ENCODE data around the gene RIPOR3. TPM values are rescaled to one million over a fixed set of nuclear protein-coding genes. Genes with fewer than 3 reads are reported as not detected.

Gene RIPOR3
- total and polyA plus RNA-seq, 9 of the 15 experiments (the other 6 are each of a cell fraction or from before 2014, with no cell fraction given), result 3.3 to 62.7 (median 21.4) TPM

GRCh38 chr20:50731055-50731929, 40.0 kb upstream of the RIPOR3 start, which contains the start of gene PARD6B (continued):
- TF ChIP-seq, protein P1, sequence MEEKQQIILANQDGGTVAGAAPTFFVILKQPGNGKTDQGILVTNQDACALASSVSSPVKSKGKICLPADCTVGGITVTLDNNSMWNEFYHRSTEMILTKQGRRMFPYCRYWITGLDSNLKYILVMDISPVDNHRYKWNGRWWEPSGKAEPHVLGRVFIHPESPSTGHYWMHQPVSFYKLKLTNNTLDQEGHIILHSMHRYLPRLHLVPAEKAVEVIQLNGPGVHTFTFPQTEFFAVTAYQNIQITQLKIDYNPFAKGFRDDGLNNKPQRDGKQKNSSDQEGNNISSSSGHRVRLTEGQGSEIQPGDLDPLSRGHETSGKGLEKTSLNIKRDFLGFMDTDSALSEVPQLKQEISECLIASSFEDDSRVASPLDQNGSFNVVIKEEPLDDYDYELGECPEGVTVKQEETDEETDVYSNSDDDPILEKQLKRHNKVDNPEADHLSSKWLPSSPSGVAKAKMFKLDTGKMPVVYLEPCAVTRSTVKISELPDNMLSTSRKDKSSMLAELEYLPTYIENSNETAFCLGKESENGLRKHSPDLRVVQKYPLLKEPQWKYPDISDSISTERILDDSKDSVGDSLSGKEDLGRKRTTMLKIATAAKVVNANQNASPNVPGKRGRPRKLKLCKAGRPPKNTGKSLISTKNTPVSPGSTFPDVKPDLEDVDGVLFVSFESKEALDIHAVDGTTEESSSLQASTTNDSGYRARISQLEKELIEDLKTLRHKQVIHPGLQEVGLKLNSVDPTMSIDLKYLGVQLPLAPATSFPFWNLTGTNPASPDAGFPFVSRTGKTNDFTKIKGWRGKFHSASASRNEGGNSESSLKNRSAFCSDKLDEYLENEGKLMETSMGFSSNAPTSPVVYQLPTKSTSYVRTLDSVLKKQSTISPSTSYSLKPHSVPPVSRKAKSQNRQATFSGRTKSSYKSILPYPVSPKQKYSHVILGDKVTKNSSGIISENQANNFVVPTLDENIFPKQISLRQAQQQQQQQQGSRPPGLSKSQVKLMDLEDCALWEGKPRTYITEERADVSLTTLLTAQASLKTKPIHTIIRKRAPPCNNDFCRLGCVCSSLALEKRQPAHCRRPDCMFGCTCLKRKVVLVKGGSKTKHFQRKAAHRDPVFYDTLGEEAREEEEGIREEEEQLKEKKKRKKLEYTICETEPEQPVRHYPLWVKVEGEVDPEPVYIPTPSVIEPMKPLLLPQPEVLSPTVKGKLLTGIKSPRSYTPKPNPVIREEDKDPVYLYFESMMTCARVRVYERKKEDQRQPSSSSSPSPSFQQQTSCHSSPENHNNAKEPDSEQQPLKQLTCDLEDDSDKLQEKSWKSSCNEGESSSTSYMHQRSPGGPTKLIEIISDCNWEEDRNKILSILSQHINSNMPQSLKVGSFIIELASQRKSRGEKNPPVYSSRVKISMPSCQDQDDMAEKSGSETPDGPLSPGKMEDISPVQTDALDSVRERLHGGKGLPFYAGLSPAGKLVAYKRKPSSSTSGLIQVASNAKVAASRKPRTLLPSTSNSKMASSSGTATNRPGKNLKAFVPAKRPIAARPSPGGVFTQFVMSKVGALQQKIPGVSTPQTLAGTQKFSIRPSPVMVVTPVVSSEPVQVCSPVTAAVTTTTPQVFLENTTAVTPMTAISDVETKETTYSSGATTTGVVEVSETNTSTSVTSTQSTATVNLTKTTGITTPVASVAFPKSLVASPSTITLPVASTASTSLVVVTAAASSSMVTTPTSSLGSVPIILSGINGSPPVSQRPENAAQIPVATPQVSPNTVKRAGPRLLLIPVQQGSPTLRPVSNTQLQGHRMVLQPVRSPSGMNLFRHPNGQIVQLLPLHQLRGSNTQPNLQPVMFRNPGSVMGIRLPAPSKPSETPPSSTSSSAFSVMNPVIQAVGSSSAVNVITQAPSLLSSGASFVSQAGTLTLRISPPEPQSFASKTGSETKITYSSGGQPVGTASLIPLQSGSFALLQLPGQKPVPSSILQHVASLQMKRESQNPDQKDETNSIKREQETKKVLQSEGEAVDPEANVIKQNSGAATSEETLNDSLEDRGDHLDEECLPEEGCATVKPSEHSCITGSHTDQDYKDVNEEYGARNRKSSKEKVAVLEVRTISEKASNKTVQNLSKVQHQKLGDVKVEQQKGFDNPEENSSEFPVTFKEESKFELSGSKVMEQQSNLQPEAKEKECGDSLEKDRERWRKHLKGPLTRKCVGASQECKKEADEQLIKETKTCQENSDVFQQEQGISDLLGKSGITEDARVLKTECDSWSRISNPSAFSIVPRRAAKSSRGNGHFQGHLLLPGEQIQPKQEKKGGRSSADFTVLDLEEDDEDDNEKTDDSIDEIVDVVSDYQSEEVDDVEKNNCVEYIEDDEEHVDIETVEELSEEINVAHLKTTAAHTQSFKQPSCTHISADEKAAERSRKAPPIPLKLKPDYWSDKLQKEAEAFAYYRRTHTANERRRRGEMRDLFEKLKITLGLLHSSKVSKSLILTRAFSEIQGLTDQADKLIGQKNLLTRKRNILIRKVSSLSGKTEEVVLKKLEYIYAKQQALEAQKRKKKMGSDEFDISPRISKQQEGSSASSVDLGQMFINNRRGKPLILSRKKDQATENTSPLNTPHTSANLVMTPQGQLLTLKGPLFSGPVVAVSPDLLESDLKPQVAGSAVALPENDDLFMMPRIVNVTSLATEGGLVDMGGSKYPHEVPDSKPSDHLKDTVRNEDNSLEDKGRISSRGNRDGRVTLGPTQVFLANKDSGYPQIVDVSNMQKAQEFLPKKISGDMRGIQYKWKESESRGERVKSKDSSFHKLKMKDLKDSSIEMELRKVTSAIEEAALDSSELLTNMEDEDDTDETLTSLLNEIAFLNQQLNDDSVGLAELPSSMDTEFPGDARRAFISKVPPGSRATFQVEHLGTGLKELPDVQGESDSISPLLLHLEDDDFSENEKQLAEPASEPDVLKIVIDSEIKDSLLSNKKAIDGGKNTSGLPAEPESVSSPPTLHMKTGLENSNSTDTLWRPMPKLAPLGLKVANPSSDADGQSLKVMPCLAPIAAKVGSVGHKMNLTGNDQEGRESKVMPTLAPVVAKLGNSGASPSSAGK (IDR thresholded peaks at IDR 0.05), result no peak
- TF ChIP-seq, protein P2, sequence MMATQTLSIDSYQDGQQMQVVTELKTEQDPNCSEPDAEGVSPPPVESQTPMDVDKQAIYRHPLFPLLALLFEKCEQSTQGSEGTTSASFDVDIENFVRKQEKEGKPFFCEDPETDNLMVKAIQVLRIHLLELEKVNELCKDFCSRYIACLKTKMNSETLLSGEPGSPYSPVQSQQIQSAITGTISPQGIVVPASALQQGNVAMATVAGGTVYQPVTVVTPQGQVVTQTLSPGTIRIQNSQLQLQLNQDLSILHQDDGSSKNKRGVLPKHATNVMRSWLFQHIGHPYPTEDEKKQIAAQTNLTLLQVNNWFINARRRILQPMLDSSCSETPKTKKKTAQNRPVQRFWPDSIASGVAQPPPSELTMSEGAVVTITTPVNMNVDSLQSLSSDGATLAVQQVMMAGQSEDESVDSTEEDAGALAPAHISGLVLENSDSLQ (IDR thresholded peaks at IDR 0.05), result no peak
- no peak for TF ChIP-seq ZSCAN32 (CRISPR knock-in tag; IDR thresholded peaks at IDR 0.05)
- no peak for TF ChIP-seq ZNF780A (CRISPR knock-in tag; IDR thresholded peaks at IDR 0.05)
- TF ChIP-seq KHSRP (IDR thresholded peaks at IDR 0.05), result no peak
- TF ChIP-seq, protein P3, sequence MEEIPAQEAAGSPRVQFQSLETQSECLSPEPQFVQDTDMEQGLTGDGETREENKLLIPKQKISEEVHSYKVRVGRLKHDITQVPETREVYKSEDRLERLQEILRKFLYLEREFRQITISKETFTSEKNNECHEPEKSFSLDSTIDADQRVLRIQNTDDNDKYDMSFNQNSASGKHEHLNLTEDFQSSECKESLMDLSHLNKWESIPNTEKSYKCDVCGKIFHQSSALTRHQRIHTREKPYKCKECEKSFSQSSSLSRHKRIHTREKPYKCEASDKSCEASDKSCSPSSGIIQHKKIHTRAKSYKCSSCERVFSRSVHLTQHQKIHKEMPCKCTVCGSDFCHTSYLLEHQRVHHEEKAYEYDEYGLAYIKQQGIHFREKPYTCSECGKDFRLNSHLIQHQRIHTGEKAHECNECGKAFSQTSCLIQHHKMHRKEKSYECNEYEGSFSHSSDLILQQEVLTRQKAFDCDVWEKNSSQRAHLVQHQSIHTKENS (CRISPR knock-in tag; IDR thresholded peaks at IDR 0.05), result no peak
- peak; percentile 78 for TF ChIP-seq FIP1L1 (IDR thresholded peaks at IDR 0.05; ENCODE audit: low read depth, low read length, poor library complexity, severe bottlenecking)
- TF ChIP-seq BRF2 (IDR thresholded peaks at IDR 0.05; ENCODE audit: borderline replicate concordance, insufficient read depth, insufficient read length), result no peak
- TF ChIP-seq MIER1 (IDR thresholded peaks at IDR 0.05; ENCODE audit: low read depth), result no peak
- TF ChIP-seq TEAD1 (CRISPR knock-in tag; IDR thresholded peaks at IDR 0.05), result 0 out of 4 replicates have a peak, but pooled peaks of 1 of the 2 experiments have one; percentile 32
- no peak for TF ChIP-seq EHMT2 (IDR thresholded peaks at IDR 0.05)

All from K562 (cell line).